Posterior cingulate gyrus (tissue), 11 donors: ENCODE measurements around the gene PANK4.
A peak's percentile ranks its signal among the peaks of the same experiment; 100 is the strongest.
"Not testable (repeated sequence)": the region's sequence is repeated elsewhere in the genome, so short reads cannot be mapped to it uniquely, and the experiment has no call there.

Experiments used
- DNase-seq, 10 donors: peaks; one replicate each; pipeline versions ENCODE4 v3.0.0 to v3.0.0-alpha.2; 2020 to 2021; ENCODE audit warnings: mixed read lengths in 3 of 10
- intact Hi-C: fragments of 100-400 bp; cut with DNase I; formaldehyde crosslinking; loops from one replicate; pipeline ENCODE4 v1.15.1; 2023

Gene PANK4

DNA sequence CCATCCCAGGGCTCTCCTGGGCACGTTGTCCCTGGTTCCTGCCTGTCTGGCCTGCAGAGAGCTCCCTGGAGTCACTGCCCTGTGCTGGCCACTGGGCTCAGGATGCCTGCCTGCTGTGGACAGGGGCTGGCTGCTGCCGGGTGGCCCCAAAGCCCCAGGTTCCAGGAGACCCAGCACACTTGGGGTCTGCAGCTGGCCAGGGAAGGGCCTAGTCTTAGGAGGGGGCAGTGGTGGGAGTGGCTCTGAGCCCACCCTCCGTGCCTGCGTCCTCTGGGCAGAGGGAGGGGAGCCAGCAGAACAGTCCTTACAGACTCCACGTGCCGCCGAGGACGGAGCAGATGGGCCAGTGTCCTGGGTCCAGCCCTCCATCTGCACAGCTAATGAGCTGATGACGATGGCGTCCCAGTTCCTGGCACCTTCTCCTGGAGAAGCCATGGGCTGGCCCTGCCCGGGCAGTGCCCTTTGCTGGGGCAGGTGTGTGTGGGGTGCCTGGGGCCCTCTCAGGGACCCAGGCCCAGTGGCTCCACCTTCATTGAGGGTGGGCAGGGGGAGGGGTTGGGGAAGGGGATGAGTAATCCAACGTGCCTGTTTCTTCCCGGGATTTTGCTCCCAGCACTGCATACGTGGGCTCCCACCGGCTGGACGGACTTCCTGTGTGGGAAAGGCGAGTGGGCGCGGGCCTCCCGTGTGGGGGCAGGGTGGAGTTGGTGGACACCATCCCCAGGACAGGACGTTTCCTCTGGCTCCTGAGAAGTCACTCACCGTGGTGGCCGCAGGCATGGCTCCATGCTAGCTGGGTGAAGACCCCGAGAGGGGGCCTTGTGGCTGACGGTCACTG is 57.1 kb downstream of the PANK4 start:
- intact Hi-C loops = no loop called here

DNA sequence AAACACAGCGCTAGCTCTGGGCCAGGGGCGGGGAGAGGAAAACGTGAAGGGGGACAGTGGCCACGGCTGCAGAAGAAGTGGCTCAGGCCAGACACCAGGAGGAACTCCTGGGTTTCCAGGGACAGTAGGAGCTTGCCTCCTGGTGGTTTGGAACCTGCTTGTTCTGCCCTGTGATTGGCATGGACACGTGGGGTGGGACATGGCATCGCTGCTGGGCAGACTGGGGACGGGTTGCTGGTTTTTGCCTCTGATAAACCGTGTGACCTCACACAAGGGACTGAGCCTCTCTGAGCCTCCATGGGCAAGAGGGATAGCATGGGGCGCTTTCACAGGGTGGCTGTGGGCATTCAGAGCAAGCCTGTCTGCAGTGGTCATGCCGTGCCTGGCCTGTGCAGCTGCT is 57.9 kb downstream of the PANK4 start:
- intact Hi-C loops = no loop called here

More for the DNA sequence above, 57.1 kb downstream of the PANK4 start:
- no peak for DNase-seq

DNA sequence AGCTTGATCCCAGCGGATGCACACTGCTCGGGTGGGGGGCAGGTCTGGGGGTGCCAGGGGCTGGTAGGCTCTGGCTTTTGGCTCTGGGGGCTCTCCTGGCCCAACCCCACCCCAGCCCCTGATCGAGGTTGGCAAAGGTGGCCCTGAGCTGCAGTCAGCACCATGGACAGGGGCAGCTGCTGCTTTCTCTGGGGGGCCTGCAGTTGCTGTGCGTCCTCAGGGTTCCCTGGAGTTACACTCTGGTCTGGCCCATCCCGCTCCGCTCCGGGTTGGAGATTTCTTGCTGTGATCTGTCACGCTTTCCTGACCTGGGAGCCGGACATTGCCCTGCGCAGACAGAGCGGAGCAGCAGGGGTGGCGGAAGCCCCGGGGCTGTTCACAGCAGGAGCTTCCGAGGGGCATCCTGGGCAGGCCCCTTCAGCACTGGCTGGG is 58.3 kb downstream of the PANK4 start:
- intact Hi-C loops = no loop called here
- DNase-seq = no peak

More for the DNA sequence above, 57.9 kb downstream of the PANK4 start:
- no peak for DNase-seq

DNA sequence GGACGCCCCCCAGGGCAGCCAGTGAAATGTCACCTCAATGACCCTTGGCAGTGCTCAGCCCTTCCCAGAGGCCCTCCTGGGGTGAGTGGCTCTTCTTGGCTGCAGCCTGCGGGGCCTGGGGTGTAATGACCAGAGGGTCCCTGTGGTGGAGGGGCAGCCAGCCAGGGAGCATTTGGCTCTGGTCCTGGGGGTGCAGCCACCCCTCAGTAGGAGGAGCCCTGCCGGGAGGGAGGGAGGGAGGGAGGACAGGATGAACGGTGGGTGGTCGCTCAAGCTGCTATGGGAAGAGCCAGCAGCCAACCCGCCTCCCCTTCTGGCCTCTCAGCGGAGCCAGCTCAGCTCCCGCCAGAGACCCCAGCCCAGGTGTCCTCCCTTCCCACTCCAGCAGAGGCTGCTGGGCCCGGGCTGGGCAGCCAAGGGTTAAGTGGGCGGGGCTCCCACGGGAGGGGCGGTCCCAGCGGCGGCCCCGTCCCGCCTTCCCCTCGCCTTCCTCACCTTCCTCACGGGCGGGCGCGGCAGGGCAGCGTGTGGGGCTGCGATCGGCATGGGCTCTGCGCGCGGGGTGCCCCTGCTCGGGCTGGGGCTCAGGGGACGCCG is 59.3 kb downstream of the PANK4 start:
- intact Hi-C loops = no loop called here

DNA sequence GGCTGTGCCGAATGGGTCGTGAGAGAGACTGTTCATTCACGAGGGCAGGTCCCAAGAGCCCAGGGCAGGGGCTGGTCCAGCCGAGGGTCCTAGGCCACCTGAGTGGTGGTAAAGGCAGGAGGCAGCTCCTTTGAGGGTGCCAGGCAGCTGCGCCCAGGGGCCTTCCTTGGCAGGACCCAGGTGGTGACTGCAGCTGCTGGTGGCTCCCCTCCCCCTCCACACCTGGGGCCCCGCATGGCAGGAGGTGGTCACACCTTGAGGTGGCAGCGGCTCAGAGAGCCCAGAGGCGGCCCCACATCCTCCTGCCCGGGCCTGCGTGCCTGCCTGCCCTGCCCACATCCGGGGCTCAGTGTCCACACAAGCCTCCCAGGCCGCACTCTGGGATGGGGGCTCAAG is 60.1 kb downstream of the PANK4 start:
- intact Hi-C loops = no loop called here
- DNase-seq = no peak

More for the DNA sequence above, 59.3 kb downstream of the PANK4 start:
- peak in 2 of 10 donors; percentile 86 to 92 for DNase-seq

DNA sequence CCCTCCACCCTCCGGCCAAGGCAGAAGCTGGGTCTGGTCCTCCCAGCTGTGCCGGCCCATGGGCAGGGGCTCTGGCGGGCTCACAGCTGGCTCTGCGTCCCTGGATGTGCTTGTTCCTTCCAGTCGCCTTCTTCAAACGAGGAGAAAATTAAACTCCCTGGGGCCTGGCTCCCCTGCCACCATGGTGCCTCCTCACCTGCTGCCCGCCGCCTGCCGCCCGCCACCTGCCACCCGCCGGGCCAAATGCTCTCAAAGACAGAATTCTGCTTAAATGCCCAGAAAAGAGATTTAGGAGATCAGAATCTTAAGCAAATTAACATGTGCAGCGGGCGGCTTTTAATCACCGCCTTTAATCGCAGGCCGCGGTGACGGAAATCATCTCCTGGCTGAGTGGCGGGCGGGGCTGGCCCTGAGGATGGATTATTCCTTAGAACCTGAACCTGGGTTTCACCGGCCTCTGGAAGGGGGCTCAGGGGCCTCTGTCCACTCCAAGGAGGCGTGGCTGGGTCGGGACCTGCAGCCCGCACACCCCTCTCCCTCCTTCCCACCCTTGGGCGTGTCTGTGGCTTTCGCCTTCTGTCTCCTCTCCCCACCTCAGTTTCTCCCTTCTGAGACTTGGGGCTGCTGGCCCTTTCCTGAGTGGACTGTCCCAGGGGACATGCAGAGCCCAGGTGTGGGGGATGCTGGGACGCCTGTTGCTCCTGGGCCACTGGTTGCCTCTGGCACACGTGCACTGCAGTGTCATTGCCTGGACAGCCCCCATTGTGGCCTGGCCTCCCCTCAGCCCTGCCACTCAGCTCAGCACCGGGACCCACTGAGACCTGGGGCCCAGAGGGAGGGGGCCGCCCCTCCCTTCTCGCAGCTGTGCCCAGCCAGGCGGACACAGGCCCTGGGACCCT is 60.8 kb downstream of the PANK4 start:
- no peak for DNase-seq
- intact Hi-C loops = no loop called here

DNA sequence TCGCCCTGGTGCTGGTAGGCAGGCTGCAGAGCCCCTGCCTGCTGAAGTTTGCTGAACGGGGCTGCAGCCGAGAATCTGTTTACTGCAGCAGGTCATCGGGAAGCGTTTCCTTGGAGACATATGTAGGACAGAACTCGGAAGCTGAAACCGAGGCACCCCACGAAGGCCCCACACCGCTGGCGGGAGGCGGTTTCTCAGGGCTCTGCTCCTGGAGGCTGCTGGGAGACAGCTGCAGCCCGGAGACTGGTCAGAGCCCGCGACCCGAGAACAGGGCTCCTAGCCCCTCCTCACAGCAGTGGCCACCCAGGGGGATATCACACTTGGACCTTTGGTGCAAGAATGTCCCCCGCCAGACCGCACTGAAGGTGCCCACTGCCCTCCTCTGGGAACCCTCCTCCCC is 63.0 kb downstream of the PANK4 start:
- no peak for DNase-seq
- intact Hi-C loops = no loop called here

DNA sequence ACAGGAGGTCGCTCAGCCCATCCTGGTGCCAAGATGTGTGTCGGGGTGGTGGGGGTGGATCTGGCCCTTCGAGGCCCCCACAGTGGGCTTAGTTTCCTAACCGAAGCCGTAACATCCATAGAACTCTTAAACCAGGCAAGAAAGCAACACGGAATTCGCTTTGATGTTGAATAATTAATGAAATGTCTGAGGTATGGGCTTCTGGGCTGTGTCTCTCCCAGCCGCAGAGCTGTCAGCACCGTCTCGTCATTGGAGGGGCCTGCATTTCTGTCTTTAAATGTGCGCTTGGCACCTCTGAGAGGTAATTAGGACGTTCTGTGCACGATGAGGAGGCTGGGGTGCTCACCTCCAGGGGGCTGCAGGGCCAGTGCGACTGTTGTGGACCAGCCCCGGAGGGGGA is 63.6 kb downstream of the PANK4 start:
- intact Hi-C loops = no loop called here
- DNase-seq = no peak

DNA sequence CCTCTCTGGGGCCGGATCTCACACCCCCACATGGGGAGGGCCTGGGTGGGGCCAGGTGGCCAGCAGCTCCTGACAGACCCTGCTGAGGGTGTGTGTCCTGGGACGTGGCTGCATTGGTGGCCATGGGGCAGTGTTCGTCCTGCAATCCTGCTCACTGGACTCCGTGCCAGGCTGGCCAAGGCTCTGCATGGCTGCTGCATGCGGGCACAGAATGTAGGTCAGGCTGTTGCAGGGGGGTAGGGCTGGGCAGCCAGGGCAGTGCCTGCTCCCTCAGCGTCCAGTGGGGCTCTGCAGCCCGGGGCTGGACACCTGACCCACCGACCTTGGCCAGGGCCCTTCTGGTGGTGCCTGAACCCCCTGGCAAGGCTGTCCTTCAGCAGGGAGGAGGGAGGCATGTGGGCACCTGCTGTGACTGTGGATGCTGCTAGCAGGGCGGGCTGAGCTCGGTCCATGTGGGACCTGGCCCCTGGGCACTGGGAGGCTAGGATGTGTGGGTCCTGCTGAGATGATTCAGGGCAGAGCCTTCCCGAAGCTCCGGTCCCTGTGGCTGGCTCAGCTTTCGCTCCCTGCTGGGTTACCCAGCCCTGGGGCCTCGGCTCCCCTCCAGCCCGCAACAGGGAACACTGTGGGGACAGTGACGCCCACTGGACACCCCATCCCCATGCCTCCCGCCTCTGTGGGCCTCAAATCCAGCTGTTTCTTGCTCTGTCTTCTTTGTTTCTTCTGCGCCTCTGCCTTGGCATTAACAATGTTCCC is 65.2 kb downstream of the PANK4 start:
- intact Hi-C loops = no loop called here
- DNase-seq = peak in 2 of 10 donors; percentile 44 to 91

DNA sequence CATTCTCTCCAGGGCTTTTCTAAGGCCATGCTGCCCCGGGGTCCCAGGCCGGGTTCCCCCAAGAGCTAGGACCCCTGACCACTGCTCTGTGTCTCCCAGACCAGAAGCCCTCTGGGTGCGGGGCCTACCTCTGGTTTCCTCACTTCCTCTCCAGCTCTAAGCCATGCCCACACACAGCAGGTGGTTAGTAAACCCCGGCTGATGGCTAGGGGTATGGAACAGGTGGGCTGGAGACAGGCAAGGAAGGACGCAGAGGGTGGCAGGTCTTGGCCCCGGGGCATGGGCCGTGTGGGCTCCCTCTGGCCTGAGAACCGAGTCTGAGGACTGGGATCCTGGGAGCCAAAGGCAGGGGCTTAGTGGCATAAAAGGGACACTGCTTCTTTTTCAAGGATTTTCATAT is 66.2 kb downstream of the PANK4 start:
- intact Hi-C loops = no loop called here
- DNase-seq = no peak

DNA sequence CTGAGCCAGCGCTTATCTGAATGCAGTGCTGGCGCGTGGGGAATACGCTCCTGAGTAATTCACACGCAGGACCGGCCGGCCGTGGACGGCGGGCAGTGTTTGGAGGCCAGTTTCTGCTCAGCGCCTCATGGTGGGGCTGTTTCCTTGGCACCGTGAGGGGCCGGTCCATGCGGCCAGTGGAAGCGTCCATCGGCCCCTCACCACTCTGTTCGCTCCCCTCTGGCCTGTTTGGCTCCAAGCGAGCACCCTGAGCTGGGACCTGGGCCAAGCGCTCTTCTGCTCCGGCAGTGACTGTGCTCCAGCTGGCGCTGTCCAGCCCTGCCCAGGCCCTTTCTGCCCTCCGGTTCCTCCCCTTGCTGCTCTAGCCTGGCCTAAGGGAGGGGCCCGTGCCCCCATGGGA is 66.6 kb downstream of the PANK4 start:
- intact Hi-C loops = loop anchor here (5.0 kb wide), 1 partner anchor 83 kb away; no protein-coding TSS in a partner anchor
- DNase-seq = peak; percentile 70 to 97 (median 78)

DNA sequence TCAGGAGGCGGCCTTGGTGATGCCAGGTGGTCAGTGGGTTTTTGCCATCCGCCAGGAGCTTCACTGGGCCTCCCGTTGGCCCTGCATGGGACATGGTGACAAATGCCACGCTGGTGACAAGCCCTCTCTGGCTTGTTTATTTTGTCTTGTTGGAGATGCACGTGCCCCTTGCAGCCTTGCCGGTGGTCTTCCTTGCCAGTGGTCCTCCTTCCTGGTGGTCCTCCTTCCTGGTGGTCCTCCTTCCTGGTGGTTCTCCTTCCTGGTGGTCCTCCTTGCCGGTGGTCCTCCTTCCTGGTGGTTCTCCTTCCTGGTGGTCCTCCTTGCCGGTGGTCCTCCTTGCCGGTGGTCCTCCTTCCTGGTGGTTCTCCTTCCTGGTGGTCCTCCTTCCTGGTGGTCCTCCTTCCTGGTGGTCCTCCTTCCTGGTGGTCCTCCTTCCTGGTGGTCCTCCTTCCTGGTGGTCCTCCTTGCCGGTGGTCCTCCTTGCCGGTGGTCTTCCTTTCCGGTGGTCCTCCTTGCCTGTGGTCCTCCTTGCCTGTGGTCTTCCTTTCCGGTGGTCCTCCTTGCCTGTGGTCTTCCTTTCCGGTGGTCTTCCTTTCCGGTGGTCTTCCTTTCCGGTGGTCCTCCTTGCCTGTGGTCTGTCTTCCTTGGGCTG is 67.2 kb downstream of the PANK4 start:
- intact Hi-C loops = loop anchor here (5.0 kb wide), 1 partner anchor 83 kb away; no protein-coding TSS in a partner anchor
- not testable (repeated sequence) for DNase-seq

DNA sequence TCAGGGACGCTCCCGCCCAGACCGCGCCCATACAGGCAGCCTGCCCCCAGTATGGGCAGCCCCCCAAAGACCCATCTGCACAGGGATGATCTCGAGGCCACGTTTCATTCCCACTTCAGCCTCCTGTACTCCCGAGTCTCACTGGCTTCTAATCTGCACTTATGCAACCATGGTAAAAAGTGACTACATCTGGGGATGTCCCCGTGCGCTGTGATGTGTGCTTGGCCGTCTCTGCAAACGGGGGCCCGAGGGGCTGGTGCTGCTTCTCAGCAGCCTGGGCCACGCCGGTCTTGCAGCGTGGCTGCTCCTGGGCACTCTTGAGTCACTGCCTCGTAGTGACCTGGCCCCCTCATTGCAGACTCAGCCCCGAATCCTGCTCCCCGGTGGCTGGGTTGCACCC is 67.7 kb downstream of the PANK4 start:
- intact Hi-C loops = loop anchor here (5.0 kb wide), 1 partner anchor 84 kb away; no protein-coding TSS in a partner anchor
- no peak for DNase-seq
